Stimulated activated CD8-positive, alpha-beta memory T cell treated with anti-CD3 and anti-CD28 coated beads, Interleukin-2, amount 100 ng/mL, for 48 hours (primary cell): ENCODE data around the gene RNF6.

Experiments
- DNase-seq, 2 donors: peaks; one replicate each; pipeline ENCODE4 v3.0.0-alpha.2; 2020; ENCODE audit warnings: low read depth in 2 of 2

RNF6 gene

DNA sequence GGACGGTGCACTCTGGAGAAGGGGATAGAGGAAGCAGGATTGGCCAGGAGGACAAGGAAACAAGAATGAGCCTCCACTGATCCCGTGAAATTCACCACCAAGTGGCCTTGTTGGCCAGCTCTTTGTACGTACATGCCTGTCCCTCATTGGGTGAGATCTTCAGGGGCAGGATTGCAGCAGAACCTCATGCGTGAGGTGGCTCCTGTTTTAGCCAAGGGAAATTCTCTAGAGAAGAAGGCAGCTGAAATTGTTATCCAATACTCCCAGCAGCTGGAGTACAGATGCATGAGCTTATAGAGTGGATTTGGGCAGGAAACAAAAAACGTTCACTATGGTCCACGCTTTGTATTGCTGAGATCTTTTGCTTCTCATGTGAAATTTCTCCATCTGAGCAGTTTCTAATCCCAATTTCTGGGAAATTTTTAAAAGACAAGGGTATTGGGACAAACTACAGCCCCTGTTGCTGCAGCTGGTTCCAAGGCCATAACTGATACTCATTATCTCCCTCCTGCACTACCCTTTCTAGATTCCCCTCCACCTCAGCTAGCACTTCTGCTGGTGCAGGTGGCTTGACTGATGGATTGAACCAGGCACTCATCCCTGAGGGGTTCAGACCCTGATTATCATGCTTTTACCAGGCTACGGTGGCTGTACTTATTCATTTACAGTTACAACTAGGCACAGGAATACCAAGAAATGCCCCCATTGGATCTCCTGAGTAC is 3.9 kb upstream of the RNF6 start:
- no peak for DNase-seq

DNA sequence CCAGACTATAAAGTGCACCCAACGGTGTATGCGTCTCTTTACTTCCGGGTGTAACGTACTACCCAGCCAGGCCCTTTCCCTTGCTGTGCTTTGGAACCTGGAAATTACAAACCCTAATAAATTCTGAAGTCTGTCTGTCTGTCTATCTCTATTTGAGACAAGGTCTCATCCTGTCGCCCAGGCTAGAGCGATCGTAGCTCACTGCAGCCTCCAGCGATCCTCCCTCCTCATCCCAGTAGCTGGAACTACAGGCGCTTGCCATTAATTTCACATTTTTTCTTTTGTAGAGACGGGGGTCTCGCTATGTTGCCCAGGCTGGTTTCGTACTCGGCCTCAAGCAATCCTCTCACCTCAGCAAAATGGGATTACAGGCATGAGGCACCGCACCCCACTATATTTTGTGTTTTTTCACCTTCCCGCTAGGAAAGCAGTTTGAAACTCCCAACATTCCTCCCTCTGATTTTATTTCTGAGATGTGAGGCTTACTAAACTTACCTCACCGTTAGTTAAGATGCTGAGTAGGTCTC is 469 bp upstream of the RNF6 start:
- no peak for DNase-seq

DNA sequence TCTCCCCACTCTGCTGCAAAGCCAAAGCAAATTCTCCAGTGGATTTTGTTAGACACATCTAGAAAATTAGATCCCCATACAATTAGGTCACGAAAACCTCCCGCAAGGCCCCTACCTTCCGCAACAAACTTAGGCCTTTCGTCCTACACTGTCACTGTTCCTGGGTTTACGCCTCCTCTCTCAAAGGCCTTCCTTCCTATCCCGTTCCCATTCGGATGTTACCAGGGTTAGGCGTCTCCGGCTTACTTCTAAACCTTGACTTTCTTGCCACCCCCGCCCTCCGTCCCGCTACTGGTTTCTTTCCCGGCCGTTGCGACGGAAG is 754 bp downstream of the RNF6 start:
- no peak for DNase-seq

DNA sequence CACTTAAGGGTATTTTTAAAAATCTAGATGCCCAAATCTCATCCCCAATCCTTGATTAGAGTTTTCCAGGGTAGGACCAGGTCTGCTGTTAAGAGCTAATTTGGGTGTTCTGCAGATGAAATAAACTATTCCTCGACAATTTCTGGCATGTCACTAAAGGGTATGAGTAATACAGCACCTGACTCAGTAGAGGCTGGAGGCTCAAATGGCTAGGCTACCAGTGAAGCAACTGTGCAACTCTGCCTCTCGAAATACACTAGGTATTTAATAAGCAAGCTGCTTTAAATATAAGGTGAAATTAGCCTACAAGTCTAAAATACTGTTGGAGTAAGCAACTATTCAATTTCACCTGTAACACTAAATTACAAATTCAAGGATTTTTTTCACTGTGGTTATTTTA is 1.5 kb downstream of the RNF6 start:
- no peak for DNase-seq

DNA sequence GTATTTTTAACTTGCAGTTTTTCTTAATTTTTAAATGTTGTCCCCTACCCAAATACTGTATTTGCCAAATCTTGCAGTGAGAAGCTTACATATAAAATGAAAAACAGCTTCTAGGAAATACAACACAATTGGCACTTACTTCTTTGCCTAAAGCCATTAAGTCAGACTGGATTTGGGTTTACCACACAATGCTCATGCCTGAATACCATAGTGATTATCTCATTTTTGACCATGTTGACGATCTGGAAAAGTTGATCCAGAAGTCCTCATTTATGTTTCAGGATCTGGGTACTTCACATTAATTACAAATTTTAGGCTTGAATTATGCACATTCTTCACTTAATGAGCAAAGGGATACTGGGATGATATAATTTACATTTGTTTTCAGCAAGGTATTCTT is 2.4 kb downstream of the RNF6 start:
- no peak for DNase-seq

DNA sequence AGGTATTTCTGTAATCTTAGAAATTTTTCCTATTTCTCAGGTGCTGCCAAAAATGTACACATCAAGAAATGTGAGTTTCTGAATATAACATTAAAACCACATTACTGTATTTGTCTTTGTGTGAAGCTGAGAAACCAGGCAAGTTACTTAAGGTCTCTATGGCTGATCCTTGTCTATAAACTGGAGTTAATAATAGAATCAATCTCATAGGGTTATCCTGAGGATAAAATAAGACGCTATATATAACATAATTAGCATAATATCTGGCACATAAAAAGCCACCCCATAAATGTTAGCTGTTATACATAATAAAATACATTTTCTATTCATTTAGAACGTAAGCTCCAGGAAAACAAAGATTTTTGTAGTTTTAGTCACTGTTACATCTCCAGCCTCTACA is 6.1 kb downstream of the RNF6 start:
- no peak for DNase-seq

DNA sequence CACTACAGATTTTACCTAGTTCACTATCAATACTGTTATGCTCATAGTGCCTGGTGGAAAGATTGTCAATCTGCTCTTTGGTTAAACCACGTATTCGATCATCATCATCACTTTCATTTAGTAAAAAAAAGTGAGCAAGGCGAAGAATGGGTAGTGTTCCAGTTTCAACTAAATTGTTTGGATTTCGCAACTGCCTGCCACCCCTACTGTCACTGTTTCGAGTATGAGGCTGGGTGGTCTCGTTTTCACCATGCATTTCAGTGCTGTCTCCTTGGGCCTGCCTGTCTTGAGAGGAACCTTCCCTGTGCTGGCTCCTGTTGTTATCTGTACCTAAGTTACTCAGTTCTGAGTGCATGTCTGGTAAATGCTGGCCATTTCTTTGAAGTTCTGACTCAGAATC is 8.1 kb downstream of the RNF6 start:
- no peak for DNase-seq

DNA sequence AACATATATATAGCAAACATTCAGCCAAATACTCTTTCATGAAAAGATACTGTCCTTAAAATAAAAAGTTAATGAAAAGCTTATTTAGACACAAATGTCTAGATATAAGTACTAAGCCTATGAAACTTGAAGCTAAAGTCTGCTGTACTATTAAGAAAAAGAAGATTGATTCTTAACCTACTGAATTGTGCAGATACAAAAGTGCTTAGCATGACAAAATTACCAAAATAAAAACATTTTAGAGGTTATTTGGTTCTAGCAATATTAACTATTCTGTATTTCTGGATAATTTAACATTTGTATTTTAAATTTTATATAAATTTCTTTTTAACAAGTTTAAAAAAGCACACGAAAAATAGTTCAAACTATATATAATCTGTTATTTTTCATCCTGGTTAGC is 8.8 kb downstream of the RNF6 start:
- no peak for DNase-seq

DNA sequence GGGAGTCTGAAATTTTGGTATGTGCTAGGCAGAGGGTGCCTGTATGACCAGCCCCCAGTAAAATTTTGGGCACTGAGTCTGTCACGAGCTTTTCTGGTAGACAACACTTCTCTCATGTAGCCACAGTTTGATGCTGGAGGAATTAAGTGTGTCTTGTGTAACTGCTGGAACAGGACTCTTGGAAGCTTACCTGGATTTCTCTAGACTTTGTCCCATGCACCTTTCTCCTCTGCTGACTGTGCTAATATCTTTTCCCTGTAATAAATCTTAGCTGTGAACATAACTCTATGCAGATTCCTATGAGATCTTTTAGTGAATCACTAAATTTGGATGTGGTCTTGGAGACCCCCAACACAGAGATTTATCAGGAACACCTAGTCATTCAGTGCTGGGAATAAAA is 13.8 kb downstream of the RNF6 start:
- no peak for DNase-seq

DNA sequence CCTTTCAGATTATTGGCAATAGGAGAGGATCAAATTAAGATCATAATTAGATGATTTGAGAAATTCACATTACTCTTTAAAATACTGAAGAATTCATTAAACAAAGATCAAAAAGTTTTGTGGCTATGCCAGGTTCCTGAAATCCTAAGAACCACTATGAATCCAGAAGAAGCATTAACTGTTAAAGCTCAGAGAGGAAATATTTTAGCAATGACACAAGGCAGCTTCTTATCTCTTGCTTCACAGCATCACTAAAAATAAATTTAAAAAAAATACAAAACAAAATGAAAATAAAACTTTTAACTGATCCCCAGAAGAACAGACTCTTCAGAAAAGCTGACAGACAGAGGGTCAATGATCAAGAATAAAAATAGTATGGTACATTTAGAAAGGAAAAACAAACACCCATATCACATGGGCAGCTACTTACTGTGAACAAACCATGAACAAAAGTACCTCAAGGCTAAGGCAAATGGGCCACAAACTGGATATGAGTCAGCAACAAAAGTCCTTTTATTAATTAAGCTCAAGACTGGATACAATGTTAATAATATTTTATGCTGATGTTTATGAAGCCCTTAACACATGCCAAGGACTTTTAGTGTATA is 19.6 kb downstream of the RNF6 start:
- DNase-seq: no peak

DNA sequence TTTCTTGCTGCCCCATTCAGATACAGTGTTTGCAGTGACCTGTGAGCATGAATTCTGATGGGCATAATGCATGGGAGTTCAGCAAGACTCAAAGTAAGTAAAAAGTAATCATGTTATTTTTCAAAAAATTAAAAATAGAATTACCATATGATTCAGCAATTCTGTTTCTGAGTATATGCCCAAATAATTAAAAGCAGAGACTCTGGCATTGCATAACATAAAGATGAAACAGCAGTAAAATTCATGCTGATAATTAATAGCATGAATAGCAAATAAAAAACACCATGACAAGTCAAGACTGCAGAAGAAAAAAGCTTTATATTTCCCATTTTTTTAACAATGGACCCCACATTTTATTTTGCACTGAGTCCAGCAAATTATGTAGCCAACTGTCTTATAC is 21.3 kb downstream of the RNF6 start:
- no peak for DNase-seq

DNA sequence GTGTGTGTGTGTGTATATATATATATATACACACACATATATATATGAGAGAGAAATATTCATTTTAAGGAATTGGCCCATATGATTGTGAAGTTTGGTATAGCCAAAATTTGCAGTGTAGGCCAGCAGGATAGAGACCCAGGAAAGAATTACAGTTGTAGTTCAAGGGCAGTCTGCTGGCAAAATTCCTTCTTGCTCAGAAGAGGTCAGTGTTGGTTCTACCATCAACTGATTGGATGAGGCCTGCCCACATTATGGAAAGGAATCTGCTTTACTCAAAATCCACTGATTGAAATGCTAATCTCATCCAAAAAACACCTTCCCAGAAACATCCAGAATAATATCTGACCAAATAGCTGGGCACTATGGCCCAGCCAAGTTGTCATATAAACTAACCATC is 24.0 kb downstream of the RNF6 start:
- no peak for DNase-seq

DNA sequence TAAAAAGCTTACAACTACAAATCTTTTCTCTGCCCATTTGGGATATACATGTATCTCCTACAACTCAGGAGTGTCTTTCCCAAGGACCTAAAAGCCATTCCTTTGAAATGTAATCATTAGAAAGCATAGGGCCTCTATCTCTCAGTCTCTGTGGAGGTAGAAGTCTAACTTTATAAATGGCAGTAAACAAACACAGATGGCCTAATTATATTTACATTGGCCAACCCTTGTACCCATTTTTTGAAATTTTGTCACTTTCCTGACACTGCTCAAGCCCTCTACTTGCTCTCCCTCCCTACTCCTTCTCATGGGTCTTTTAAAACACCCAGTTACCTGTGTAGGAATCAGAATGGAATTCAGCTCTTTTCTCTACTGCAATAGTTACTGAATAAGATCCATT is 24.8 kb downstream of the RNF6 start:
- DNase-seq: no peak

DNA sequence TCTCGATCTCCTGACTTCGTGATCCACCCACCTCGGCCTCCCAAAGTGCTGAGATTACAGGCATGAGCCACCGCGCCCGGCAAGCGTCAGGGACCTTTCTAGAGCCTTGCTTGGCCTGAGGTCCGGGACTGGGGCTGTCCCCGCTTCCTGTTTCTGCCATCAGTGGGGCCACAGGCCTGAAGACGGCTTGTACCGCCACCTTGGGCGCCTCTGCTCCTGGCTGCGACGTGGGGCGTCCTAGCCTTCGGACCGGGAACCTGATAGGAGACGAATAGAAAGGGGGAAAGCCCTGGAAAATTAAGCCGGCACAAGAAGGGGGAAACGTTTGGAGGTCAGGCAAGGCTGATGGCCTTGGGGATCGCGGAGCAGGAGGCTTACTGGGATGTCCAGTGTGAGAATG is 35.1 kb downstream of the RNF6 start:
- DNase-seq: no peak

DNA sequence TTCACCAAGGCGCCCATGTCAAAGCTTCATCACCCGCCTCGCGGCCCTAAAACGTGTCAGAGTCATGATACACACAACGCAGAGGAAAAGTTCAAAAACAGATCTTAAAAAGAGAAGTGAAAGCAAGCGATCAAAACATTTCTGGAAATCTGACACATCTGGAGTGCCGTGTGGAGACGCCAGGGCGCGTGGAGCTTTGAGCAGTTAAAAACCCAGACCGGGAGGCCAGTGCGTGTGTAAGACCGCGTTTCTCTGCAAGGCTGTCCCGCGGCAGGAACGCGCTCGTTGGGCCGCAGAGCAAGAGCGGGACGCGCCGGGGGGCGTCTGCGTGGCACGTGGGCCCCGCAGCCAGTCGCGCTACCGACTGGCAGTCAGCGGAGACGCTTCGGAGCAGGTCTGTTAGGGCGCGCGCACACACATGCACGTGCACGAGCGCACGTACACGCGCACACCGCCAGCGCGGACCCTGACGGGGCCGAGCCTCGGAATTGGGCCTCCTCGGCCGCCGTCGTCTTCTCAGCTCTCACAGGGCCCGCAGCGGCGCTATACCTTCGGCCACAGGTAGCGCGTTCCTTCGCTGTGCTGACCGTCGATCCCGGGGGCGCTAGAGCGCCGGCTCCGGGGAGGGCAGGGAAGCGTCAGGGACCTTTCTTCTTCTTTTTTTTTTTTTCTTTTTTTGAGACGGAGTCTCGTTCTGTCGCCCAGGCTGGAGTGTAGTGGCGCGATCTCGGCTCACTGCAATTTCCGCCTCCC is 35.8 kb downstream of the RNF6 start:
- DNase-seq: peak; percentile 77 to 82

DNA sequence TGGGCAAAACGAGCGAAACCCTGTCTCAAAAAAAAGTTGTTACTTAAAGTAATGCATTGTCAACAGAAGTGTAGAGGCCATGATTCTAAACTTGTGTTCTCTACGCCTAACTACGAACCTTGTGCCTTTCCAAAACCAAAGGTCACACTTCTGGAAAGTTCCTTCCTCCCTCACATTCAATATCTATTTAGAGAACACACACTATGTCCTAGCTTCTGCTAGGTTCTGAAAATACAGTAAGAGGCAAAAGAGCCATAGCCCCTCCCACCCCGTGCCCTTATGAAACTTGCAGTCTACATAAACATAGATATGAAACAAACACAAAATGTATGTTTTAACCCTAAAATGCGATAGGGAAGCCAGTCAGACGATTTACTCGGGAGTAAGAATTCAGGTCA is 36.4 kb downstream of the RNF6 start:
- DNase-seq: no peak

DNA sequence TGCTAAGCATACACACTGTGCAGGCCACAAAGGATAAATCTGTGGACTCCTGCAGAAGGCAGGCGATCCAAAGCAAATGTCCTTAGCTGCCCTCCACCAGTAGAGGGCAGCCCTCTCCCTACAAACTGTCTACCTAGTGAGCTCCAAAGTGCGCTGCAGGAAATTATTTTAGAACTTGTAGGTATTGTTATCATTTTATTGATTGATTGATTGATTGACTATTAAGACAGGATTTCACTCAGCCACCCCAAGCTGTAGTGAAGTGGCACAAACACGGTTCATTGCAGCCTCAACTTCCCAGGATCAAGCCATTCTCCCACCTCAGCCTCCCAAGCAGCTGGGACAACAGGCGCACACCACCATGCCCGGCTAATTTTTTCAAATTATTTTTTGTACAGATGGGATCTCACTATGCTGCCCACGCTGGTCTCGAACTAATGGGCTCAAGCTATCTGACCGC is 37.3 kb downstream of the RNF6 start:
- DNase-seq: peak; percentile 38 to 58

DNA sequence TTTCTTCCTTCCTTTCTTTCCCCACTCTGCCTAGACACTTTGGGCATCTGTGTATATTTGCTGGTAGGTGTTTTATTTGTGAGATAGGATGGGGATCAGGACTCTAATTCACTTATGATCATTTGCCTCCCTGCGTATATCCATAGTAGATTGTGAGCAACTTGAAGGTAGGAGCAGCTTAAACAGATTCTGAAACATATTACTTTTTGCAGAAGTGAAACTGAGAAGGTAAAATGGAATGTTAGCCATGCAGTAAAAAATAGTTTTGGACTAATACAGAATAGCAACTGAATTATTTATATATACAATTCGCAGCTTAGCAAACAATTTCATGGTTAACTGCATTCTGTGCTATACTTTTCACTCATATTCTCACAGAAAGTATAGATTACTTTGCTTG is 38.7 kb downstream of the RNF6 start:
- DNase-seq: no peak

DNA sequence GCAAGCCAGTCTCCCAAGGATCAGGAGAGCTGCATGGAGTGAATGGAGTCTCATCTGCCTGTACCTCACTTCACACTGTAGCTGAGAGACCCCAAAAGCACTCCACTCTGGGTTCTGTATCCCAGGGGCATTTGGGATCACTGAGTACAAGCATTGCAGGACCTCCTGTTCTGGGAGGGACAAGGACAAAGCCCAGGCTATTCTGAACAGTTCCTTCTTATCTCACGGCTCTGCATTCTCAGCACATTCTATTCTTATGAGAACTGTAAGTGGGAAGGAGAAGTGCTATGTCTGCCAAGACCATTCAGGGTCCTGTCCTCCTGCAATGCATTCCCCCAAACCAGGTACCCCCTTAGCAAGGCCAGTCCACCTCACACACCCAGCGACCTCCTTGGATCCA is 42.8 kb downstream of the RNF6 start:
- DNase-seq: no peak

DNA sequence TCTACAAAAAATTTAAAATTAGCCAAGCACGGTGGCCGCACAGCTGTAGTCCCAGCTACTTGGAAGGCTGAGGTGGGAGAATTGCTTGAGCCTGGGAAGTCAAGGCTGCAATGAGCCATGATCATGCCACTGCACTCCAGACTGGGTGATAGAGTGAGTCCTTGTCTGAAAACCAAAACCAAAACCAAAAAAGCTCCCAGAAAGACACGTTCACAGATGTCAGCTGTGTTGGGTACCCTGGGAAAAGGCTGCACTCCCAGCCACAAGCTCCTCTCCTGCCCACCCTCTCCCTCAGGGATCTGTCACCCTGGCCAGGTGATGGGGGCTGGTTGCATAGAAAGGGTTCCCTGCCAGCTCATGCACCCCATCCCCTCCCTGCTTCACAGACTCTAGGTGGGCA is 53.3 kb downstream of the RNF6 start:
- DNase-seq: no peak

DNA sequence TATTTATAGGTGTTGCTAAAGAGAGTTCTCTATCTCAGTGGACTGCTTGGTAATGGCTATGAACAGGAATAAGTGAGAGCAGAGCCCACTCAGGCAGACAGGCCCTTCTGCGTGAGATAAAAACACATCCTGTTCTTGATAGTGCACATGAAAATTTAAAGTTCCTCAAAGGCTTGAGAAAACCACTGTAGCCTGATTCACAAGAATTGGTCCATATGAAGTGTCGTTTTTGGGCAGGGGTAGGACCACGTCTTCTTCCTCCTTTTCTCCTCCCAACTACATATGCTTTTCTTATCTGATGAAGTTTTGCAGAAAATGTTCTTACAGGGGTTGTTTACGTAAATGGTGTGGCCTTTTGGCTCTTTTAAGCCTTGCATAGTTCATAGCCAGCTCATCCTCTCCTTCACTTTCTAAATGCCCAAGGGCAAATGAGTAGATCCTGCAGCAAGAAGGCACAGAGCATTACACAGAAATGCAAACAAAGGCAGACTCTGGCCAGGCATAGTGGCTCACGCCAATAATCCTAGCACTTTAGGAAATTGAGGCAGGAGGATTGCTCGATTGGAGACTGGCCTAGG is 53.8 kb downstream of the RNF6 start:
- no peak for DNase-seq

DNA sequence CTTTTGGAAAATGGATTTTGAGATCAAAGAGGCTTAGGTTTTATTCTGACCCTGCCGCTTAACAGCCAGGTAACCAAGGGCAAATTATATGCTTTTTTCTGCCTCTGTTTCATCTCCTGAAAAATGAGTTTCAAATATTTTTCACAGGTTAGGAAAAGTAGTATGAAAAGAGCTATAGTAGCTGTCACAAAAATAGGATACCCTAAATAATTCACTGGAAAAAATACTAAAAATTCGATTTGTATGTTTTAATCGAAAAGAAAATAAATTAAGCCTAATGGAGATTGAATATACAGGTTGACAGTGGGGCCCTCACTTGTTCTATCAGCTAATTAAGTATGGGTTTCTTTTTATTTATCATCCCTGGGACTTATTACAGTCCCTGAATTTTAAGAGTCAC is 58.3 kb downstream of the RNF6 start:
- DNase-seq: no peak
